SK-N-SH treated with all-trans-retinoic acid at 6 μM for 48 hours (cell line): ENCODE results near the gene ROCK1.

Experiments used
- ATAC-seq: fragments of 200-7000 bp; cut with Tn5 transposase; 3 replicates; pipeline ENCODE4 v1.9.1; 2020; ENCODE audit warnings: mild to moderate bottlenecking, moderate library complexity
- ARNTL ChIP-seq: fragments of 450-650 bp; formaldehyde crosslinking; IDR thresholded peaks from 2 replicates; pipeline ENCODE4 v1.5.0; 2020; ENCODE audit warnings: low read depth, mild to moderate bottlenecking, moderate library complexity, borderline replicate concordance
- BACH2 ChIP-seq: fragments of 250-450 bp; sonication (Bioruptor Pico); IDR thresholded peaks from 2 replicates; pipeline ENCODE4 v1.9.0; 2021; ENCODE audit warnings: mild to moderate bottlenecking, borderline replicate concordance
- CSDC2 ChIP-seq: fragments of 250-450 bp; sonication (Bioruptor Pico); IDR thresholded peaks from 2 replicates; pipeline ENCODE4 v1.5.0; 2020; ENCODE audit warnings: mild to moderate bottlenecking, moderate library complexity
- ESRRG ChIP-seq: fragments of 250-450 bp; sonication (Bioruptor Pico); IDR thresholded peaks from 2 replicates; pipeline ENCODE4 v1.6.1; 2021; ENCODE audit warnings: mild to moderate bottlenecking
- GLIS3 ChIP-seq: fragments of 250-450 bp; sonication (Bioruptor Pico); IDR thresholded peaks from 2 replicates; pipeline ENCODE4 v1.5.0; 2020; ENCODE audit warnings: mild to moderate bottlenecking, moderate library complexity
- ISL1 ChIP-seq: fragments of 250-450 bp; sonication (Bioruptor Pico); IDR thresholded peaks from 2 replicates; pipeline ENCODE4 v2.1.2; 2022; ENCODE audit warnings: mild to moderate bottlenecking, moderate library complexity
- OSR1 ChIP-seq: fragments of 250-450 bp; sonication (Bioruptor Pico); IDR thresholded peaks from 2 replicates; pipeline ENCODE4 v1.8.0; 2022; ENCODE audit warnings: moderate library complexity, mild to moderate bottlenecking, inconsistent platforms
- PPARA ChIP-seq: fragments of 250-450 bp; sonication (Bioruptor Pico); IDR thresholded peaks from 2 replicates; pipeline ENCODE4 v1.5.0; 2020; ENCODE audit warnings: mild to moderate bottlenecking, borderline replicate concordance
- RARB ChIP-seq: fragments of 250-450 bp; sonication (Bioruptor Pico); IDR thresholded peaks from 2 replicates; pipeline ENCODE4 v1.8.0; 2021; ENCODE audit warnings: mild to moderate bottlenecking, moderate library complexity
- SNAI2 ChIP-seq: fragments of 250-450 bp; sonication (Bioruptor Pico); IDR thresholded peaks from 2 replicates; pipeline ENCODE4 v1.5.0; 2020; ENCODE audit warnings: mild to moderate bottlenecking, moderate library complexity
- TOX ChIP-seq: fragments of 250-450 bp; sonication (Bioruptor Pico); IDR thresholded peaks from 2 replicates; pipeline ENCODE4 v1.8.0; 2021; ENCODE audit warnings: mild to moderate bottlenecking, moderate library complexity, borderline replicate concordance
- ZFP3 ChIP-seq: fragments of 250-450 bp; sonication (Bioruptor Pico); IDR thresholded peaks from 2 replicates; pipeline ENCODE4 v1.5.0; 2020; ENCODE audit warnings: mild to moderate bottlenecking, moderate library complexity
- ZNF565 ChIP-seq: fragments of 450-650 bp; formaldehyde crosslinking; conservative IDR thresholded peaks from 2 replicates; pipeline ENCODE4 v1.5.0; 2020; ENCODE audit warnings: low read depth, mild to moderate bottlenecking, moderate library complexity
- ZNF70 ChIP-seq: fragments of 450-650 bp; formaldehyde crosslinking; IDR thresholded peaks from 2 replicates; pipeline ENCODE4 v1.5.0; 2020; ENCODE audit warnings: mild to moderate bottlenecking, moderate library complexity
- ZNF8 ChIP-seq: fragments of 450-650 bp; formaldehyde crosslinking; IDR thresholded peaks from 2 replicates; pipeline ENCODE4 v1.5.0; 2020; ENCODE audit warnings: mild to moderate bottlenecking, moderate library complexity
- TF ChIP-seq, protein P1 (sequence below): fragments of 250-450 bp; sonication (Bioruptor Pico); IDR thresholded peaks from 2 replicates; pipeline ENCODE4 v1.8.0; 2021; ENCODE audit warnings: low read depth, mild to moderate bottlenecking, moderate library complexity, borderline replicate concordance
- TF ChIP-seq, protein P2 (sequence below): fragments of 250-450 bp; sonication (Bioruptor Pico); IDR thresholded peaks from 2 replicates; pipeline ENCODE4 v1.5.0; 2020; ENCODE audit warnings: mild to moderate bottlenecking, moderate library complexity
- TF ChIP-seq, protein P3 (sequence below): fragments of 250-450 bp; sonication (Bioruptor Pico); IDR thresholded peaks from 2 replicates; pipeline ENCODE4 v1.5.1; 2021; ENCODE audit warnings: mild to moderate bottlenecking, moderate library complexity
- TF ChIP-seq, protein P4 (sequence below): fragments of 250-450 bp; sonication (Bioruptor Pico); IDR thresholded peaks from 2 replicates; pipeline ENCODE4 v1.8.0; 2020; ENCODE audit warnings: mild to moderate bottlenecking, moderate library complexity, borderline replicate concordance
- TF ChIP-seq, protein P5 (sequence below): fragments of 250-450 bp; sonication (Bioruptor Pico); IDR thresholded peaks from 2 replicates; pipeline ENCODE4 v1.5.1; 2020; ENCODE audit warnings: low read depth, mild to moderate bottlenecking, moderate library complexity

ROCK1 gene

DNA sequence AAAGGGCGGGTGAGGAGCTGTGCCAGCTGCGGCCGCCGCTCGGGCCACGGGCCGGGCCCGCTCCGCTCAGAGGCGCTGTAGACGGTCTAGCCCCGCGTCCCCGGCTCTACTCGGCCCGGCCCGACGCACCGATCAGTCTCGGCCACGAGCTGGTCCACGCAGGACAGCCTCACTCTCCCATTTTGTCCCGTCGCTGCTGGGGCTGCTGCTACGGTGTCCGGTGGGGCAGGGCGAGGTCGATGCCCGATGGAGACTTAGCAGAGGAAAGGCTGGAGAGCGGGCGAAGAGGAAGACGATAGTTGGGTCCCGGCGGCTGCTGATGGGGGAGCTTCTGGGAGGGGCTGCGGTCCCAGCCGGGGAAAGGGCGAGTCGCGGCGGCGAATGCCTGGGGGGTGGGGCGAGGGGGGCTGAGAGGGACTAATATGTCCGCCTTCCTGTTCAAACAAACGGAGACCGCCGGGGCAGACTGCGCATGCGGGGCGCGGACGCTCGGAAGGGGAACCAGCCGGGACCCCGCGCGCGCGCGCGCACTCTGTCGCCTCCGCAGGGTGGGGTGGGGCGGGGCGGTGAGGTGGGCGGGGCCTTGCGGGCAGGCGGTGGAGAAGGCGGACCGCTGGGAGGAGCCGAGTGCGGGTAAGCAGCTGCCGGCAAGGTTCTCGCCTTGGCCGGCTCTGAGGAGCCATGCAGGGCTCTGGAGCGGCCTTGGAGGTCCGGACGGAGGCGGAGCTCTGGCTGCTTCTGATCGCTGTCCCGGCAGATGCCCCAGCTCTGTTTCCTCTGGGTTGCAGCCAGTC lies at the start of gene ROCK1:
ROCK1 (minus strand) TSS at position 468 of the 794 bp plus-strand sequence. CDS start 903 bp downstream, outside the sequence.
- TF ChIP-seq ZFP3 (CRISPR knock-in tag), result no peak
- no peak for TF ChIP-seq ISL1 (CRISPR knock-in tag)
- TF ChIP-seq, protein P1, sequence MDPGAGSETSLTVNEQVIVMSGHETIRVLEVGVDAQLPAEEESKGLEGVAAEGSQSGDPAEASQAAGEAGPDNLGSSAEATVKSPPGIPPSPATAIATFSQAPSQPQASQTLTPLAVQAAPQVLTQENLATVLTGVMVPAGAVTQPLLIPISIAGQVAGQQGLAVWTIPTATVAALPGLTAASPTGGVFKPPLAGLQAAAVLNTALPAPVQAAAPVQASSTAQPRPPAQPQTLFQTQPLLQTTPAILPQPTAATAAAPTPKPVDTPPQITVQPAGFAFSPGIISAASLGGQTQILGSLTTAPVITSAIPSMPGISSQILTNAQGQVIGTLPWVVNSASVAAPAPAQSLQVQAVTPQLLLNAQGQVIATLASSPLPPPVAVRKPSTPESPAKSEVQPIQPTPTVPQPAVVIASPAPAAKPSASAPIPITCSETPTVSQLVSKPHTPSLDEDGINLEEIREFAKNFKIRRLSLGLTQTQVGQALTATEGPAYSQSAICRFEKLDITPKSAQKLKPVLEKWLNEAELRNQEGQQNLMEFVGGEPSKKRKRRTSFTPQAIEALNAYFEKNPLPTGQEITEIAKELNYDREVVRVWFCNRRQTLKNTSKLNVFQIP (CRISPR knock-in tag), result no peak
- no peak for TF ChIP-seq TOX (CRISPR knock-in tag)
- TF ChIP-seq ZNF565 (CRISPR knock-in tag), result no peak
- TF ChIP-seq SNAI2 (CRISPR knock-in tag), result no peak
- no peak for TF ChIP-seq BACH2 (CRISPR knock-in tag)
- TF ChIP-seq, protein P2, sequence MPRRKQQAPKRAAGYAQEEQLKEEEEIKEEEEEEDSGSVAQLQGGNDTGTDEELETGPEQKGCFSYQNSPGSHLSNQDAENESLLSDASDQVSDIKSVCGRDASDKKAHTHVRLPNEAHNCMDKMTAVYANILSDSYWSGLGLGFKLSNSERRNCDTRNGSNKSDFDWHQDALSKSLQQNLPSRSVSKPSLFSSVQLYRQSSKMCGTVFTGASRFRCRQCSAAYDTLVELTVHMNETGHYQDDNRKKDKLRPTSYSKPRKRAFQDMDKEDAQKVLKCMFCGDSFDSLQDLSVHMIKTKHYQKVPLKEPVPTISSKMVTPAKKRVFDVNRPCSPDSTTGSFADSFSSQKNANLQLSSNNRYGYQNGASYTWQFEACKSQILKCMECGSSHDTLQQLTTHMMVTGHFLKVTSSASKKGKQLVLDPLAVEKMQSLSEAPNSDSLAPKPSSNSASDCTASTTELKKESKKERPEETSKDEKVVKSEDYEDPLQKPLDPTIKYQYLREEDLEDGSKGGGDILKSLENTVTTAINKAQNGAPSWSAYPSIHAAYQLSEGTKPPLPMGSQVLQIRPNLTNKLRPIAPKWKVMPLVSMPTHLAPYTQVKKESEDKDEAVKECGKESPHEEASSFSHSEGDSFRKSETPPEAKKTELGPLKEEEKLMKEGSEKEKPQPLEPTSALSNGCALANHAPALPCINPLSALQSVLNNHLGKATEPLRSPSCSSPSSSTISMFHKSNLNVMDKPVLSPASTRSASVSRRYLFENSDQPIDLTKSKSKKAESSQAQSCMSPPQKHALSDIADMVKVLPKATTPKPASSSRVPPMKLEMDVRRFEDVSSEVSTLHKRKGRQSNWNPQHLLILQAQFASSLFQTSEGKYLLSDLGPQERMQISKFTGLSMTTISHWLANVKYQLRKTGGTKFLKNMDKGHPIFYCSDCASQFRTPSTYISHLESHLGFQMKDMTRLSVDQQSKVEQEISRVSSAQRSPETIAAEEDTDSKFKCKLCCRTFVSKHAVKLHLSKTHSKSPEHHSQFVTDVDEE (CRISPR knock-in tag), result no peak
- no peak for TF ChIP-seq ZNF8
- no peak for TF ChIP-seq OSR1 (CRISPR knock-in tag)
- TF ChIP-seq, protein P3, sequence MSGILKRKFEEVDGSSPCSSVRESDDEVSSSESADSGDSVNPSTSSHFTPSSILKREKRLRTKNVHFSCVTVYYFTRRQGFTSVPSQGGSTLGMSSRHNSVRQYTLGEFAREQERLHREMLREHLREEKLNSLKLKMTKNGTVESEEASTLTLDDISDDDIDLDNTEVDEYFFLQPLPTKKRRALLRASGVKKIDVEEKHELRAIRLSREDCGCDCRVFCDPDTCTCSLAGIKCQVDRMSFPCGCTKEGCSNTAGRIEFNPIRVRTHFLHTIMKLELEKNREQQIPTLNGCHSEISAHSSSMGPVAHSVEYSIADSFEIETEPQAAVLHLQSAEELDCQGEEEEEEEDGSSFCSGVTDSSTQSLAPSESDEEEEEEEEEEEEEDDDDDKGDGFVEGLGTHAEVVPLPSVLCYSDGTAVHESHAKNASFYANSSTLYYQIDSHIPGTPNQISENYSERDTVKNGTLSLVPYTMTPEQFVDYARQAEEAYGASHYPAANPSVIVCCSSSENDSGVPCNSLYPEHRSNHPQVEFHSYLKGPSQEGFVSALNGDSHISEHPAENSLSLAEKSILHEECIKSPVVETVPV (CRISPR knock-in tag), result no peak
- no peak for TF ChIP-seq CSDC2 (CRISPR knock-in tag)
- TF ChIP-seq, protein P4, sequence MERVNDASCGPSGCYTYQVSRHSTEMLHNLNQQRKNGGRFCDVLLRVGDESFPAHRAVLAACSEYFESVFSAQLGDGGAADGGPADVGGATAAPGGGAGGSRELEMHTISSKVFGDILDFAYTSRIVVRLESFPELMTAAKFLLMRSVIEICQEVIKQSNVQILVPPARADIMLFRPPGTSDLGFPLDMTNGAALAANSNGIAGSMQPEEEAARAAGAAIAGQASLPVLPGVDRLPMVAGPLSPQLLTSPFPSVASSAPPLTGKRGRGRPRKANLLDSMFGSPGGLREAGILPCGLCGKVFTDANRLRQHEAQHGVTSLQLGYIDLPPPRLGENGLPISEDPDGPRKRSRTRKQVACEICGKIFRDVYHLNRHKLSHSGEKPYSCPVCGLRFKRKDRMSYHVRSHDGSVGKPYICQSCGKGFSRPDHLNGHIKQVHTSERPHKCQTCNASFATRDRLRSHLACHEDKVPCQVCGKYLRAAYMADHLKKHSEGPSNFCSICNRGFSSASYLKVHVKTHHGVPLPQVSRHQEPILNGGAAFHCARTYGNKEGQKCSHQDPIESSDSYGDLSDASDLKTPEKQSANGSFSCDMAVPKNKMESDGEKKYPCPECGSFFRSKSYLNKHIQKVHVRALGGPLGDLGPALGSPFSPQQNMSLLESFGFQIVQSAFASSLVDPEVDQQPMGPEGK (CRISPR knock-in tag), result no peak
- TF ChIP-seq ZNF70 (CRISPR knock-in tag), result no peak
- TF ChIP-seq, protein P5, sequence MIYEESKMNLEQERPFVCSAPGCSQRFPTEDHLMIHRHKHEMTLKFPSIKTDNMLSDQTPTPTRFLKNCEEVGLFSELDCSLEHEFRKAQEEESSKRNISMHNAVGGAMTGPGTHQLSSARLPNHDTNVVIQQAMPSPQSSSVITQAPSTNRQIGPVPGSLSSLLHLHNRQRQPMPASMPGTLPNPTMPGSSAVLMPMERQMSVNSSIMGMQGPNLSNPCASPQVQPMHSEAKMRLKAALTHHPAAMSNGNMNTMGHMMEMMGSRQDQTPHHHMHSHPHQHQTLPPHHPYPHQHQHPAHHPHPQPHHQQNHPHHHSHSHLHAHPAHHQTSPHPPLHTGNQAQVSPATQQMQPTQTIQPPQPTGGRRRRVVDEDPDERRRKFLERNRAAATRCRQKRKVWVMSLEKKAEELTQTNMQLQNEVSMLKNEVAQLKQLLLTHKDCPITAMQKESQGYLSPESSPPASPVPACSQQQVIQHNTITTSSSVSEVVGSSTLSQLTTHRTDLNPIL (CRISPR knock-in tag), result no peak
- peak; percentile 93 for ATAC-seq

DNA sequence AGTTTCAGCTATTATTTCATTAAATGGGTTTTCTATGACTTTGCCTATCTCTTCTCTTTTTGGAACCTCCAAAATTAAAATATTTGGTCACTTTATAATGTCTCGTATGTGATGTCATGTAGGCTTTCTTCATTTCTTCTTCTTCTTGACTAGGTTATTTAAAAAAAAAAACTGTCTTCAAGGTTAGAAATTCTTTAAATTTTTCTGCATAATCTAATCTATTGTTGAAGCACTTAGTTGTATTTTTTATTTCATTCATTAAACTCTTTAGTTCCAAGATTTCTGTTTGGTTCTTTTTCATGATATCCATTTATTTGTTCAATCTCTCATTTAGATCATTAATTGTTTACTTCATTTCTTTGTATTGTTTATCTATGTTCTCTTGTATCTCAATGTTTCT lies 43.8 kb upstream of the ROCK1 start:
- TF ChIP-seq ZFP3 (CRISPR knock-in tag) (no peak), ZNF8 (no peak), RARB (CRISPR knock-in tag) (no peak), SNAI2 (CRISPR knock-in tag) (no peak), OSR1 (CRISPR knock-in tag) (no peak), PPARA (CRISPR knock-in tag) (no peak), ZNF565 (CRISPR knock-in tag) (no peak), ARNTL (CRISPR knock-in tag) (no peak), CSDC2 (CRISPR knock-in tag) (no peak), ESRRG (CRISPR knock-in tag) (no peak), GLIS3 (CRISPR knock-in tag) (no peak), ISL1 (CRISPR knock-in tag) (no peak), ZNF70 (CRISPR knock-in tag) (no peak)
- TF ChIP-seq, protein P3 (CRISPR knock-in tag), result no peak
- TF ChIP-seq, protein P4 (CRISPR knock-in tag), result no peak
- TF ChIP-seq, protein P5 (CRISPR knock-in tag), result no peak
- ATAC-seq, result no peak
